ENCODE results near the gene SORL1.
A peak's percentile ranks its signal among the peaks of the same experiment; 100 is the strongest.

The SORL1 gene

DNA sequence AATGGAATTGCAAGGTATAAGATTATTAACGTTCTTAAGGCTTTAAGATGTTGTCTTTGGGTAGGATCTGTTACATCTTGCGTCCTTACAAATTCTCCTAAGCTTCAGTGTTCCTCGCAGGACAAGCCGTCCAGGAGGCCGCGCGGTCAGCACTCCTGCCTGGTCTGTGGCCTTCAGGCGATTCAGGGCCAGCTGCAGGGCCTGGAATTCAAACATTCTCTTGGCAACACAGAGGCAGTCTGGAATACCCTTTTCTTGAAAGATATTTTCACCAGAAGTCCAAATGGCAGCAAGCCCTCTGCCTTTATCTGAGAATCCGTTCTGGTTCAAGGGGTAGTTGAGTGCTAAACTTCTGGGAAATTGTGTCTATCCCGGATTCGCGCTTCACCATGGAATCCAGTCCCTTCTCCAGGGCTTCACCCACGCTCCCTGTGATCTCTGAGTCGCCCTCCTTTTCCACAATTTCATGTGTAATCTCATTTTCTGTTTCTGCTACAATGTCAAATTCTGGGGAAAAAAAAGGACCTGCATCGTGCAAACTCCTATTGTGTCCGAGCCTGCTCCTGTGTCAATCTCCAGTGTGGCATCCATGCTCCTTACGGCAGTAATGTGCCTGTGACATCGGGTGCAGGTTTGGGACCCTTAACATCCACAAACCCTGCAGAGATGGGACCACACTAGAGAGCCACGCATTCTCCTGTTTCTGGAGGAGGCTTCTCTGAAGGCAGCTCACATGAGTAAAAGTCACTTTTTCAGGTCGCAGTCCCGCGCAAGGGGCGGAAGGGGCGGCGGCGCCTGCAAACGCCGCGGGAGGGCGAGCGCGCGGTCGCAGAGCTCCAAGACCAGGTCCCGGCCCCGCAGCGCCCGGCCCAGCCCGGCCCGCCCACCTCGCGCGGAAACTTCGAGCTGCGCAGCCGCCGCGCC, 25.4 kb upstream of the SORL1 start:
- DNase-seq: peak; percentile 13

DNA sequence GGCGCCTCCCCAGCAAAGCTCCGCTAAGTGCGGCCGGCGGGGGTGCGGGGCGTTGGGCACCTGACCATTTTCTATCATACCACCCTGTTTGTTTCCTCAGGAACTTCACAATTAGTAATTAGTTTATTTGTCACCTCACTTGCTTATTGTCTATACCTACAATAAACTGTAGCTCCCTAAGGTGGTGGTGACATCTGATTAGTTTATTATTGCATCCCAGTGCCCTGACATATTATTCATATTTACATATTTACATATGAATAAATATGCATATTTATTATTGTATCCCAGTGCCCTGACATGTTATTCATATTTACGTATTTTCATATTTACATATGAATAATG, 24.7 kb upstream of the SORL1 start:
- DNase-seq: no peak

DNA sequence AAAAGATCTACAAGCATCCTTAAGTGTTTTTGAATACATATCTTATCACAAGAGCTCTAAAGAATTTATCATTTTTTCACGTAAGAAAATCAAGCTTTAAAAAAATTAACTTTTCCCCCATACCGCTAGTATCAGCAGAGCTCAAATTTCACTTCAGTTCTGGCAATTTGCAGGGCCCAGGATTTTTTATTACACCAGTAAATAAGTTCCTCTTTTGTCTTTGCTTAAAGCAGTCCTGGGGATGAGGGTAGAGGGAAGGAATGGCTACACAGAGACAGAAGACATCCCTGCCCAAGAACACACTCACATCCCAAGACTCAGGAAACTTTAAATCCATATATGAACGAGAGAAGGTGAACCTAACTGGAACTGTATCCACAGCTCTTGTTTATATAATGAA, 22.6 kb upstream of the SORL1 start:
- no peak for DNase-seq

DNA sequence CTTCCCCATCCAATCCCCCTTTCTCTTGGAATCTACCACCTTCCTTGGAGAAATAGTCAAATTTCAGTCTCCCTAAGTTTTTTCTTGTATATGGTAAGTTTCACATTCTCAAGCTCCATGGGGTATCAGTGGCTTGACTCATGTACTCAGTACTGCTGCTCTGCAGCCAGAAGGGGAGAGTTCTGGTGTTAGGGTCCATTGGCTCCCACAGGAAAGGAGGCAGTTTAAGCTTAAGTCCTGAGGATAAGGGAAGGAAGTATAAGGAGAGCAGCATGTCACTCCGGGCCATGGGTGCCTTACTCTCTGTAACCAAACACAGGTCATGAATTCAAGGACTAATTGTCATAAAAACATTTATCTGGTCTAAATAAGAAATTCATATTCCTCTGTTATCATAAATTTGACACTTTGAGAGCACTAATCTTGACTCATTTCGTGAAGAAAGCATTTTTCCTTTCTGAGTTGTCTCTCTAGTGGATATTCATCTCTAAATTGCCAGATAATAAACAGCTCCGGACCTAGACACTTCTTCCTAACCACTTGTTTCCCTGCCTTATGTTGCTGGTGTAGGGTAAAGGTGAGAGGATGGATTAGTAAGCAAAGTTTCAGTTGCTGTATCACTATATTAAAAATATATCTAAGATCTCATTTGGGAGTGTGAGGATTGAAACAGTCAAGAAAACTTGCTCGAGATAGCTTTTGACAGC, 20.1 kb upstream of the SORL1 start:
- DNase-seq: no peak

DNA sequence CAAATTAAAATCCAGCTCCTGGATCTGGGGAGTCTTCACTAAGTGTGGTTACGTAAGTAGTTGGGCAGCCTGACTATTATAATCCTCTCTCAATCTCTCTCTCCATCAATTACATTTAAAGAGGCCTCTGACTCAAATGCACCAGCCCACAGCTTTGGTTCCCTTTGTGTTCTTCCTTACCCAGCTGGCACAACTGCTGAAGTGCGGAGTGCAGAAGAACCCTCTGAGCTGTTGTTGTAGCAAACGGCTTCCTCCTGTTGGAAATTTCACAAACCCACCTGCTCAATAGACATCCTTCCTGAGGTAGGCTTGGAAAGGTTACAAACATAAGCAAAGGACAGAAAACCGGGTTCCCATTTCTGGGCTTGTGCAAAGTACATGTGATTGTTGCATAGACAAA, 17.0 kb upstream of the SORL1 start:
- DNase-seq: no peak

DNA sequence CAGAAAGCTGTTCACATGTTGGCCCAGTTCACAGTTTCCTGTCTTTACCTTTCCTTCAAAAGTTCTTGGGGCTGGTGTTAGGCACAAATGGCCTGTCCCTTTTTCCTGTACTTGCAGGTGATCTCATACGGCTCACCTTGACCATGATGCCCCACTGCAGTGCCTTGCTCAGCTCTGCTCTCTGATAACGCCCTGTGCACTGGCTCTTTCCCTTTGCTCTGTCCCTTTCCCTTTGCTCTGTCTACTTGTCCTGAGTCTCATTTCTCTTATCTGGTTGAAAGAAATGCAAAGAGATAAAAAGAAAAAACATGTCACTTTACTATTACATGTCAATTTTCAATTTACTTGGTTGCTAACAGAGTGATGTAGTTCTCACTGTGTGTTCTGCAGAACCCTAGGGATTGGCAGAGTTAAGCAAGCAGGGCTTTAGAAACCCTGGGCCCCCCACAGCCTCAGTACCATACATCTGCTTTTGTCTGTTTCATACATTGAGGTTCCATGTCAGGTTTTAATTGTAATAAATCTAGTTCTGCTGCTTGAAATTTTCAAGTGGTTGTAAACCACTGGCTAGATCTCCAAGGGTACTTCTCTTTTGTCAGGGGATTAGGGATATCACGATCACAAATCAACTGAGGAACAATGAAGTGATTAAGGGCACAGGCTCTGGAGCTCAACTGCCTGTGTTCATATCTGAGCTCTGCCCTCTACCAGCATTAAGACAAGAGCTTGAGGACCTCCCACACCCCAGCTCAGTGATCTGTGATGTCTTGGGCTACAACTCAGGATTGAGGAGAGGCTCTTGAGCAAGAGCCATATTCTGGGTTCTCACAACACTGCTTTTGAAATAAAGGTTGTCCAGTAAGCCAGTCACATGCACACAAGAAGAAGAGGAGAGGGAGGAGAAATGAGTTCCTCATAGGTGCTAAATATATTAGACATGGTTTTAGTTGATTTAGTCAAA, 16.3 kb upstream of the SORL1 start:
- DNase-seq: no peak

DNA sequence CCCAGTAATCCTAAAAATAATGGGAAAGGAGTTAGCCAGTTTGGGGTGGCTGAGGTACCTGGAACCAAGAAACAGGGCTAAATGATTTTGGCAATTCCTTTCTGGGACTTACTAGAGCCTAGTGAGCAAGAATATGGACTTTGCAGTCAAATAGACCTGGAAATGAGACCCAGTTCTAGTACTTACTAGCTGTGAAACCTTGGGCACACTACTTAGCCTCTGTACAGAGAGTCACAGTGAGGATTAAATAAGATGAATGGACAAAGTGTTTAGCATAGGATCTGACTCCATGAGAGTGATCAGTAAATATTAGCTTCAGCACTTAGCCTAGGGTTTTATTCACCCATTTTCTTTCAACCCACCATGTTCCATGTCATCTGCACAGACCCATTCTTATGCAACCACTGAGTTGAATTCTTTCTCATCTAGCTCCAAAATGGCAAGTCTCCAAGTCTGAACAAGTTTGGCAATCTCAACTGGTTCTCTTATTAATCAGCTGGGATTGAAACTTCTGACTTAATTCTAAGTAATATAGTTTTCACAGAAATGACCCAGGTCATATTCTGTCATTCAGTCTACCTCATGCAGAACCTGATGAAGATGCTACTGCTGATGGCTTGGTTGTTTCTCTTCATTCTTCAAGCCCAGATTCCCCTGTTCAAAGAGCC, 15.0 kb upstream of the SORL1 start:
- DNase-seq: no peak

DNA sequence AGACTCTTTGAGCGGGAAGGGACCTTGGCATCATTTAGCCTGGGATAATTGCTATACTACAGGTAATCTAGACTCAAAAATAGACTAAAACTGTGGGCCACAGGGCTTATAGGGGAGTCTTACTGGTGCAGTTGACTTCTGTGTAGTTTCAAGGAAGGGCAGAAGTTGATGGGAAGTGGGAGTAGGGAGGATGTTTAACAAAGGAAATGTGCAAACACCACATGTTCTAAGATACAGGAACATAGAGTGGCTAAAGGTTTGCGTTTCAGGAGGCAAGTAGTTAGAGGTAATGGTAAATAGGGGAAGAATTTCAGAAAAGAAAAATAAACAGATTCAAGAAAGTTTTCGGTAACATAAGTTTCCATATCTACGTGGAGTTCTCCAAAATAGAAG, 14.4 kb upstream of the SORL1 start:
- DNase-seq: no peak

DNA sequence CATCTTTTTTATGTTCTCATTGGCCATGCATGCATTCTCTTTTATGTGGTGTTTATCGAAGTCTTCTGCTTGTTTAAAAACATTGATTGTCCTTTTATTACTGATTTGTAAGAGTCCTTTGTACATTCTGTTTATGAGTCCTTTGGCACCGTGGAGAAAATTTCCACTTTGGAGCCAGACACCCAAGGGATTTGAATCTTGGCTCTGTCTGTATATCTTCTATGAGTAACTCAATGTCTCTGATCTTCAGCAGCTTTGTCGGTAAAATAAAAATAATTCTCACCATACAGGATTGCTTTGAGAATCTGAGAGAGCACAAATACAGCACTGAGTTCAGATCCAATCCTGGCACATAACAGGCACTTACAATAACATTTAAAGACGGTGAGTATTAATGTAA, 12.8 kb upstream of the SORL1 start:
- DNase-seq: no peak

DNA sequence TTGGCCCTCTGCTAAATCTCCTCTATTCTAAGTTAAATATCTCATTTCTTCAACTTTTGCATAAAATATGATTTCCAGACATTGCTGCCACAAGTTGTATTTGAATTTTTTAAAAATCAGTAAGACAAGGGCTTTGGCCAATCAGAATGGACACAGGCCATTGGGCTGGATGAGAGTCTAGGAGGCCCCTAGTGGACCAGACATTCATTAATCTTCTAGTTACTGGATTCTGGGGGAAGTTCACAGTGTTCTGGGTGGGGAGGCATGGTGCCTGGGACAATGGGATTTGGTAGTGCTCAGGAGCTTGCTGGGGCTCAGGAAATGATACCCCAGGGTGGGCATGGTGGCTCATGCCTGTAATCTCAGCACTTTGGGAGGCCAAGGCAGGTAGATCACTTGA, 12.4 kb upstream of the SORL1 start:
- DNase-seq: no peak

DNA sequence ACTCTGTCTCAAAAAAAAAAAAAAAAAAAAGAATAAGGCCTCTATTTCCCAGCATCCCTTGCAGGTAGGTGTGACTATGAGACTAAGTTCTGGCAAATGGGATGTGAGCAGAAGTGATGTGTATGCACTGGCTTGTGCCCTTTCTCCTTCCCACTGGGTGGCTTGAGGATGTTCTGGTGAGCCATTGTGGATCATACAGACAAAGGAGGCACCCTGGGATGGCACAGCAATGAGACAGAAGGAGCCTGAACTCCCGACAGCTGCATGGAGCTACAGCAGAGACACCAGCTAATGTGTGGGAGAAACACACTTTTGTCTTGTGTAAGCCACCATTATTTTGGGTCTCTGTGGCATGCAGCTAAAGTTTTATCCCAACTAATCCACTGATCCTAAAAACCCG, 10.6 kb upstream of the SORL1 start:
- no peak for DNase-seq

DNA sequence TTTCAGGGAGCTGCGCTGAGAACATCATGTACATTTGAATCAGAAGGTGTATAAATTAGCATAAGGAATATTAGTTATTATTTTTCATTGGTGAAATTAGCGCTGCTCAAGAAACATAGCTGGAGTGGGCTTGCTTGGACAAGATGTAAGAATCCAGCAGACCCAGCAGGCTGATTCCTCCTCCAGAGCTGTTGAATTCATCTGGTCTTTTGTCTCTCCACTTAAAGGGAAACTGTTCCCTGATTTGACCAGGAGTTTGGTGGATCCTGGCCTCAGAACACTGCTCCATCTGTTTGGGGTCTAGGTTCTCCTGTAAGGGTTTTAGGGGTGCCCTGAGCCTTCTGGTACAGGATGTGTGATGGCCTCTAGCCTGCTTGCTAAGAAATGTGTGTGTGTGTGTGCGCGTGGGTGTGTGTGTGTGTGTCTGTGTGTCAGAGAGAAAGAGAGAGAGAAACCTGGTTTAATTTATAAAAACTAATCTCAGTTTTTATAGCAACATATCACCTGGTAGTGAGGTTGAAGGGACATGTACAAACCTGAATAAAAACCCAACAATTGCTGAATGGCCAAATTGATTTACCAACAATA, 8.3 kb upstream of the SORL1 start:
- no peak for DNase-seq

DNA sequence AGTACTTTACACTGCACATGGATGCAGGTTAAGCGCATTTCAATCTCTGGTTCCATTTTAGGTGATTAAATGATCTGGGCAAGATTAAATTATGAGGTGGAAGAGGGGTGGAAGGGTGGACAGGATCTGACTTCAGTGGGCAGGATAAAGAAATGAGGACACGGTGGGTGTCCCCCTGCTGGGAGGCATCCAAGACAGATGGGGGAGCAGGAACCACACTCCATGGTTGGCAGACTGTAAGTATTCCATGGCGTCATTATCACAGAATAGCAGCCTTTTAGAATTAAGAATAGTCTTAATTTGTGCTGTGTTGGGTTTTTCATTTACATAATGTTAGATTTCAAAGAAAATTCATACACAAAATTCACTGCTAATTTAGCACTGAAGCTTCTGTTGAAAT, 7.6 kb upstream of the SORL1 start:
- DNase-seq: no peak

DNA sequence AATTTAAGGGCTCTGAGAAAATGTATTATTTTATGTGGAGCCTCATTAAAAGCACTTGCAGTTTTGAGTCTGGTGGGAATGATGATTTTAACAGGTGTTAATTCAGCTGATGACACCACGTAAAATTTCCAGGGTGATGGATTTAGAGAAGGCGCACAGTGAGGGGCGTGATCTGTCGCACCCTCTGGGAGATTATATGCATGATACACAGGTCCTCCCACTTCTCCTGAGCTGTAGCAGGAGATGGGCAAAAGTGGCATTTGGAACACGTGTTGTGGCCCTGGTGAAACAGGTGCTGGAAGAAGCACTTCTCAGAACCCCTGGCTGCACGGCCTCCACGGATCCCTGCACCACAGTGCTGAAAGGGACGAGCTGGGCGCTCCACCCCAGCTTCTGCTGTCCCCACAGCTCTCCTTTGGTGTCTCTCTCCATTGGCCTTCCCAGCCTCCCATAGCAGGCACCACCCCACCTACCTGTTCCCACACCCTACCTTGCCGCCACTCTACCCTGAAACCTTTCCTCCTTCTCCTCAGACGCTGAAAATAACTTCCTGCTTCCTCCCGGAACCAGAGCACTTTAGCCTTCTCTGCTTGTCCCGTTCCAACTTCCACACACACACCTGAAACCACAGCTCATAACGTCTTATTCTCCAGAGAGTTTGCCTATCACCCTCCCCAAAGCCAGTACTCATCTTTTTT, 6.9 kb upstream of the SORL1 start:
- no peak for DNase-seq

DNA sequence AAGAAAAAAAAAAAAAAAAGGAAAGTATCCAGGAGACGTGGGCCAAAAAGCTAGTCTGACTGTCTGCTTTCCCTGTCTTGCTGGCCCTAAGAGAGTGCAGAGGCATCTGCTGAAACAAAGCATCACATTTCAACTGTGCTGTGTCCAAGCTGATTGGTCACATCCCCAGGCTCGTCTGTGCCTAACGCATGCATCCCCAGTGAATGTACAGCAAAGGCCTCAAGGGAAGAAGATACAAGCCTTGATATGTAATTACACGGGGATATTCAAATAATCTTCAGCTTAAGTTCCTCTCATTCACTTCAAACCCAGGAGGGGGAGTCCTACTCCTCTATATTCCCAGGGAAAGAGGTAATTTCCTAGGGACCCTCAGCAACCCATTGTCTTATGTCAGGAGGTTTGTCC, 5.4 kb upstream of the SORL1 start:
- no peak for DNase-seq

DNA sequence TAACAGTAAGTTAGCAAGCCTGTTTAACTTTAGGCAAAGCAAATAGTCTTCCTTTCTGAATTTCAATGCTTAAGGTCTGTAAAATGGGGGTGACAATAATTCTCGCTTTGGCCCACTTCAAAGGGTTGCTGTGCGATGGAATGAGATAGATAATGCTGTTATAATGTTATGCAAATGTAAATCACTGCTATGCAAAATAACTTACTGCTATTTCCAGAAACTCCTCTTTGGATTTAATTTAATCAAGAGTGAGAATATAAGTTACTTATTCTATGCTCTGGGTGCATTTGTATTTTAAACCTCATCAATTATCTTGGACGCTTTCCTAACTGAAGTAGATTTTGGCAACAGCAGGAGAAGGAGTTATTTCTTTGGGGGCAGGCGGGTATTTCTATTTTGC, 4.1 kb upstream of the SORL1 start:
- no peak for DNase-seq

DNA sequence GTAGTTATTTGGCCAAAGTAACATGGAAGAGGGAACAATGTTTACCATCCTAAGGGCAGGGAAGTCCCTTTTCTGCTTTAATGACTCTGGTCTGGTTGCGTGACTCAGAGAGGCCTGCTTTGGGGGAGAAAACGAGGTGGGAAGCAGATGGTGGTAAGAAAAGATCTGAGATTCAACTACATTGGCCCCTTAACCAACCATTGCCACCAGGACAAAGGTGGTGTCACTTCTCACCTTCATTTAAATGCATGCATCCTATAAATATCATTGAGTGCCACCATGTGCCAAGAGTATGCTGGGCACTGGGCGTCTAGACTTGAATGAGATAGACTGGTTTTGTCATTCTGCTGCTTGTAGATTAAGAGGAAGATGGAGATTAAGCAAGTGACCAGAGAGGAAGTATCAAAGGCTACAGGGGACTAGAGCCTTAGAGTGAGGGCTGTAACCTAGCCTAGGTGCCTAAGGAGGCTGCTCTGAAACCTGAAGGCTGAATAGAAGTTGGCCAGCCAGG, 3.6 kb upstream of the SORL1 start:
- DNase-seq: no peak

DNA sequence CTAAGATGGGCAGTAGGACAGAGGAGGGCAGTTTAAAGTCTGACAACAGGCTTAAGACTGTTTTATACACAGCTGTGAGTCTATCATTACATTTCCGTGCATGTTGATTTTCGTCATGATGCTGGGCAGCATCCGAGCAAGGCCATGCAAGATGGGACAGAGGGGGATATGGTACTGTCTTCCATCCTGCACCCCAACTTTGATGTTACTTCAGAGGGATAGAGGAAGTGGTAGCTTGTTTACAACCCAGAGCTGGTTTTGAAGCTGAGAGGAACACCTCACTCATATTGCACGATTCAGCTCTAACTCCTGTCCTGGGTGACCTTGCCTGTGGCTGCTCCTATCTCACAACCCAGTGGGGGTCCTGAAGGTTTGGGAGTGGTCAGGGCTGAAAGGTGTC, 3.0 kb upstream of the SORL1 start:
- DNase-seq: no peak

DNA sequence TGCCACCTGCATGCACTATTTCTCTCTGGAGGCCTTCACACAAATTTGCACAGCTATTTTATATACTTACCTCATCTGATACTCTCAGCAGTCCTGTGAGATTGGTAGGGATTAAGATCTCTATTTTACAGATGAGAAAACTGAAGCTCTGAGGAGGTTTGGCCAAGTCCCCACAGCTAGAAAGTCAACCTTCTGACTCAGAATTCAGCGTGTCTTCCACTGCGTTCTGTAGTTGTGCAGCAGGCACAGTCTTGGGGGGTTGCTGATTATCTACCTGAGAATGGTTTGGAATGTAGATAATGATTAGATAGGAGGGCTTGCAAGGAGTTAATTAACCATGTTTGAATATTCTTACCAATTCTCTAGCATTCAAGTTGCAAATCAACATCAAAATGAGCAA, 2.5 kb upstream of the SORL1 start:
- DNase-seq: no peak

DNA sequence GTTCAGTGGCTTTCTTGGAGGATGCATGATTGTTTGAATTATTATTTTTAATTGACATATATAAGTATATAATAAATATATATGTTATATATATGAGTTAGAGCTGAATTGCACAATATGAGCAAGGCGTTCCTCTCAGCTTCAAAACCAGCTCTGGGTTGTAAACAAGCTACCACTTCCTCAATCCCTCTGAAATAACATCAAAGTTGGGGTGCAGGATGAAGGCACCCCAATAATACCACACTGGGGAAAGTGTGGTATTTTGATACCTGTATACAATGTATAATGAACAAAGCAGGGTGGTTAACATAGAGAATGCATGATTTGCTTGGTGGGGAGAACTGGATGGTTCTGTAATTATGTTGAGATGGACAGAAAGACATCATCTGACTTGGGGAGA, 1.7 kb upstream of the SORL1 start:
- DNase-seq: no peak

DNA sequence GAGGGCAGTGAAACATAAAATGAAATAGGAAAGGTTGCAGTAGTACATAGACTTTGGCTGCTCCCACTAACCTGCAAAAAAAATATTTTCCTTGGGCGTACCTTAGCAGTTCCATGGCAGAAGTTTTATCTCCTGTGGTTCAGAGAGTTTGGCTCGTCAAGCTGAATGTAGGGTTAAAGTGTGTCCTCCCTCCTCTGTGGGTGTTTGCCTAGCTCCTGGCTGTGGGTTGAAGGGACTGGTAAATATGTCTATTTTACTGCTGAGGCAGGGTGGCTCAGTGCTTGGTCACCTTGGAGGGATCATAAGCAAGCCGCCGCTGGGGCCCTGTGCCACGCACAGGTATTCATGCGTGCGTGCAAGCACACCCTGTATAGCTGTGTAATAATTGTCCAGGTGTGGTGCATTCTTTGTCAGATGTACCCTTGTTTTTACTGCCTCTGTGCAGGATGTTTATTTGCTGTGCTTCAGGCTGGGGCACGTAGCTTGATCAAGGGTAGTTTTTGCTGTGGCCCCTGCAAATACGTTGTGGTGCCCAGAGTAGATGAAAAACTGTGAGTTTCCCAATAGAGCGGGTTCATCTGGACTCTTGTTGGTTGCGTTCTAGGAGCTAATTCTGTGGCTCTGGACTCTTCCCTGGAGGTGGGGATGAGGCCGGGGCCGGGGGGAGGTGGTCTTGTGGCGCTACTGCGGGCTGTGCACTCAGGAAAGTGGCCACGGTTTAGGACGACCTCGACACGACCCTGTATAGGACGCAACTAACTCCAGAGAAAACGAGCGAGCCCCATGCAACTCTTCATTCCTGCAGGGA, 732 bp upstream of the SORL1 start:
- no peak for DNase-seq
